Measurements from ENCODE around the gene CENPS.

DNA sequence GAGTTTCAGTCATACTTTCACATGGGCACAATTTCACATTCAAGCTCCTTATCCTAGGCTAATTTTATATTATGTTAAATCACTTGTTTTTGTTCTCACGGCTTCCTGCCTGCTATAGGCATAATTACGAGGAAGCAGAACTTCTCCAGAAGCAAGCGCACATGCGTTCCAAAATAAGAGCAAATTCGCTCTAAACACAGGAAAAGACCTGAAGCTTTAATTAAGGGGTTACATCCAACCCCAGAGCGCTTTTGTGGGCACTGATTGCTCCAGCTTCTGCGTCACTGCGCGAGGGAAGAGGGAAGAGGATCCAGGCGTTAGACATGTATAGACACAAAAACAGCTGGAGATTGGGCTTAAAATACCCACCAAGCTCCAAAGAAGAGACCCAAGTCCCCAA is 19.5 kb downstream of the CENPS start, which contains the start of gene CORT:
- TF ChIP-seq, protein P1, sequence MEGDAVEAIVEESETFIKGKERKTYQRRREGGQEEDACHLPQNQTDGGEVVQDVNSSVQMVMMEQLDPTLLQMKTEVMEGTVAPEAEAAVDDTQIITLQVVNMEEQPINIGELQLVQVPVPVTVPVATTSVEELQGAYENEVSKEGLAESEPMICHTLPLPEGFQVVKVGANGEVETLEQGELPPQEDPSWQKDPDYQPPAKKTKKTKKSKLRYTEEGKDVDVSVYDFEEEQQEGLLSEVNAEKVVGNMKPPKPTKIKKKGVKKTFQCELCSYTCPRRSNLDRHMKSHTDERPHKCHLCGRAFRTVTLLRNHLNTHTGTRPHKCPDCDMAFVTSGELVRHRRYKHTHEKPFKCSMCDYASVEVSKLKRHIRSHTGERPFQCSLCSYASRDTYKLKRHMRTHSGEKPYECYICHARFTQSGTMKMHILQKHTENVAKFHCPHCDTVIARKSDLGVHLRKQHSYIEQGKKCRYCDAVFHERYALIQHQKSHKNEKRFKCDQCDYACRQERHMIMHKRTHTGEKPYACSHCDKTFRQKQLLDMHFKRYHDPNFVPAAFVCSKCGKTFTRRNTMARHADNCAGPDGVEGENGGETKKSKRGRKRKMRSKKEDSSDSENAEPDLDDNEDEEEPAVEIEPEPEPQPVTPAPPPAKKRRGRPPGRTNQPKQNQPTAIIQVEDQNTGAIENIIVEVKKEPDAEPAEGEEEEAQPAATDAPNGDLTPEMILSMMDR (conservative IDR thresholded peaks at IDR 0.05; ENCODE audit: low read length): no peak
- TF ChIP-seq EZH2phosphoT487 (IDR thresholded peaks at IDR 0.05; ENCODE audit: borderline replicate concordance, low read depth, low read length): no peak
